ENCODE data around the gene MYH13.

The MYH13 gene

GRCh38 chr17:10372906-10373305, at the start of gene MYH13:
Gene MYH13, minus strand, starts transcription at chr17:10373006. Its CDS starts 8,476 bp downstream, at chr17:10364530.
- DNase-seq (ENCODE audit: low read depth): no peak

- no peak for DNase-seq (ENCODE audit: low read depth)
Measured at GRCh38 chr17:10421900-10422542, 49.2 kb upstream of the MYH13 start, which contains the start of gene MYH8. Gene MYH8, minus strand, starts transcription at chr17:10421950. Its CDS starts 1,723 bp downstream, at chr17:10420227.

GRCh38 chr17:10421211-10421610, 48.4 kb upstream of the MYH13 start:
- DNase-seq (ENCODE audit: low read depth): no peak

GRCh38 chr17:10420811-10421210, 48.0 kb upstream of the MYH13 start:
- DNase-seq (ENCODE audit: low read depth): no peak

GRCh38 chr17:10417431-10417830, 44.6 kb upstream of the MYH13 start:
- DNase-seq (ENCODE audit: low read depth): no peak

- DNase-seq (ENCODE audit: low read depth): no peak
Measured at GRCh38 chr17:10415161-10415560, 42.4 kb upstream of the MYH13 start.

- DNase-seq (ENCODE audit: low read depth): no peak
Measured at GRCh38 chr17:10403589-10403988, 30.8 kb upstream of the MYH13 start.

- no peak for DNase-seq (ENCODE audit: low read depth)
Measured at GRCh38 chr17:10398352-10398751, 25.5 kb upstream of the MYH13 start.

- no peak for DNase-seq (ENCODE audit: low read depth)
Measured at GRCh38 chr17:10396524-10397163, 23.8 kb upstream of the MYH13 start.

GRCh38 chr17:10394201-10394887, 21.5 kb upstream of the MYH13 start:
- no peak for DNase-seq (ENCODE audit: low read depth)

GRCh38 chr17:10392880-10393279, 20.1 kb upstream of the MYH13 start:
- no peak for DNase-seq (ENCODE audit: low read depth)

- no peak for DNase-seq (ENCODE audit: low read depth)
Measured at GRCh38 chr17:10385871-10386270, 13.1 kb upstream of the MYH13 start.

GRCh38 chr17:10384175-10384574, 11.4 kb upstream of the MYH13 start:
- no peak for DNase-seq (ENCODE audit: low read depth)

GRCh38 chr17:10380631-10381408, 8.0 kb upstream of the MYH13 start:
- DNase-seq (ENCODE audit: low read depth): no peak

- no peak for DNase-seq (ENCODE audit: low read depth)
Measured at GRCh38 chr17:10370016-10370608, 2.7 kb downstream of the MYH13 start.

GRCh38 chr17:10369239-10369638, 3.6 kb downstream of the MYH13 start:
- DNase-seq (ENCODE audit: low read depth): no peak

- DNase-seq (ENCODE audit: low read depth): no peak
Measured at GRCh38 chr17:10368561-10368960, 4.2 kb downstream of the MYH13 start.

- DNase-seq (ENCODE audit: low read depth): no peak
Measured at GRCh38 chr17:10360578-10360977, 12.2 kb downstream of the MYH13 start.

- DNase-seq (ENCODE audit: low read depth): no peak
Measured at GRCh38 chr17:10357768-10358167, 15.0 kb downstream of the MYH13 start.

GRCh38 chr17:10354651-10355050, 18.2 kb downstream of the MYH13 start:
- no peak for DNase-seq (ENCODE audit: low read depth)

GRCh38 chr17:10352893-10353292, 19.9 kb downstream of the MYH13 start:
- no peak for DNase-seq (ENCODE audit: low read depth)

GRCh38 chr17:10349403-10349802, 23.4 kb downstream of the MYH13 start:
- DNase-seq (ENCODE audit: low read depth): no peak

Data from ELR (cell line).